Measurements from ENCODE around the gene NKIRAS1.

- no peak for TF ChIP-seq POLR2A (IDR thresholded peaks at IDR 0.05; ENCODE audit: borderline replicate concordance, extremely low read depth, insufficient read depth, insufficient read length)
- TF ChIP-seq MAX (IDR thresholded peaks at IDR 0.05) = no peak
- no peak for TF ChIP-seq EZH2 (IDR thresholded peaks at IDR 0.05)
- no peak for TF ChIP-seq JUND (IDR thresholded peaks at IDR 0.05)
- no peak for TF ChIP-seq CTCF (IDR thresholded peaks at IDR 0.05 in 2 of 3, conservative IDR thresholded peaks at IDR 0.05 in 1 of 3; ENCODE audit: borderline replicate concordance in 1 of 3, insufficient read depth in 1 of 3, low read depth in 2 of 3, low read length in 2 of 3)
- TF ChIP-seq POLR2AphosphoS5 (IDR thresholded peaks at IDR 0.05; ENCODE audit: low read depth, low read length) = no peak
- TF ChIP-seq TCF7L2 (IDR thresholded peaks at IDR 0.05; ENCODE audit: borderline replicate concordance, extremely low read depth, insufficient read depth, insufficient read length) = no peak
- no peak for TF ChIP-seq SP1 (IDR thresholded peaks at IDR 0.05; ENCODE audit: low read depth)
- TF ChIP-seq CEBPB (IDR thresholded peaks at IDR 0.05; ENCODE audit: low read depth) = no peak
- TF ChIP-seq ATF3 (IDR thresholded peaks at IDR 0.05) = no peak
- TF ChIP-seq EZH2phosphoT487 (IDR thresholded peaks at IDR 0.05; ENCODE audit: borderline replicate concordance) = no peak
- TF ChIP-seq YY1 (IDR thresholded peaks at IDR 0.05; ENCODE audit: extremely low read depth, insufficient replicate concordance, low read depth, low read length) = no peak
Measured at GRCh38 chr3:23877329-23877980, 39.3 kb downstream of the NKIRAS1 start.

All from HCT116 (cell line).